NCI-H524 (cell line): ENCODE measurements around the gene KIF22.

Experiments
- DNase-seq, 2 experiments: peaks; one replicate each; lab custom pipeline; 2025; lab: John Stamatoyannopoulos, UW

Gene KIF22

DNA sequence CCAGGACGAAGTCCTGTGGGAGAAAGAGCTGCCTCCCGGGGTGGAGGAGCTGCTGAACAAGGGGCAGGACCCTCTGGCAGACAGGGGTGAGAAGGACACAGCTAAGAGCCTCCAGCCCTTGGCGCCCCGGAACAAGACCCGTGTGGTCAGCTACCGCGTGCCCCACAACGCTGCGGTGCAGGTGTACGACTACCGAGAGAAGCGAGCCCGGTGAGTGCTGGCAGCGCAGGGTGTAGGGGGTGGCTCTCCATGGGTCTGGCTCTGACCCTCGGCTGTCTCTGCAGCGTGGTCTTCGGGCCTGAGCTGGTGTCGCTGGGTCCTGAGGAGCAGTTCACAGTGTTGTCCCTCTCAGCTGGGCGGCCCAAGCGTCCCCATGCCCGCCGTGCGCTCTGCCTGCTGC, 51.1 kb downstream of the KIF22 start:
- no peak for DNase-seq

DNA sequence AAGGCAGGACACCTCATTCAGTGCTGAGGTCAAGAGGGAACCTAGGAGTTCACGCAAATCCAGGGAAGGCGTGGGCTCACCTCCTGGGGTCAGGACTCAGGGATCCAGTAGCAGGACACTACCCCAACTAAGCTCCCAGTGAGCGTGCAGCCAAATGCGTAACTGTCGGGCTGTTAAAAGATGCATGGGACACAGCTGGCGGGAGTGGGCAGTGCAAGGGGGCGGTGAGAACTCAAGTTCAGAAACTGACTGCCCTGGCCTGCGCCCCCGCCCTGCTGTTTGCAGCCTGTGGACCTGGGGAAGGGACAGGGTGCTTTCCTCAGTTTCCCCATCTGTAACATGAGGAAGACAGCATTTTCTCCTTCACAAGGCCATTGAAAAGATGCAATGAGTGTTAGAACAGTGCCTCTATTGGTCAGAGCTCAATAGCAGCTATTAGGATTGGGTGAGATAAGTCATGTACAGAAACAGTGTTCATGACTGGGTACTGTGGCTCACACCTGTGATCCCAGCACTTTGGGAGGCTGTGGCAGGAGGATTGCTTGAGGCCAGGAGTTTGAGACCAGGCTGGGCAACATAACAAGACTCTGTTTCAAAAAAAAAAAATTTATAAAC, 52.3 kb downstream of the KIF22 start:
- DNase-seq, result no peak

DNA sequence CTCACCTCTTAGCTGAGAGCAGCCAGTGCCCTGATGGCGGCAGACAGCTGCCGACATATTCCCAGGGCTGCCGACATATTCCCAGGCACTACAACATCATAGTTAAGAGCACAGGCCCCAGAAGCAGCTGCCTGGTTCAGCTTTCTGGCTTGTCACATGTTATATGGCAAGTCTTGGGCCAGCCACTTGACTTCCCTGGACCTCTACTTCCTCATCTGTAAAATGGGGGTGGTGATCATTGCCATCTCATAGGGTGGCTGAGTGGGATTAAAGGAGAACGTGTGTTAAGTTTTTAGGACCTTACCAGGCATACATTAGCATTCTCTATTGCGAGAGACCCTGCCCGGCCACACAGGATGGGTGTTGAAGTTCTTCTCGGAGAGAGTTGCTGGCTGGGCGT, 53.4 kb downstream of the KIF22 start:
- DNase-seq, result no peak

GRCh38 chr16:29844575-29845331, 54.2 kb downstream of the KIF22 start:
- no peak for DNase-seq

GRCh38 chr16:29845656-29846055, 55.1 kb downstream of the KIF22 start:
- no peak for DNase-seq

GRCh38 chr16:29848420-29849297, 58.1 kb downstream of the KIF22 start:
- peak; percentile 50 to 84 for DNase-seq

DNA sequence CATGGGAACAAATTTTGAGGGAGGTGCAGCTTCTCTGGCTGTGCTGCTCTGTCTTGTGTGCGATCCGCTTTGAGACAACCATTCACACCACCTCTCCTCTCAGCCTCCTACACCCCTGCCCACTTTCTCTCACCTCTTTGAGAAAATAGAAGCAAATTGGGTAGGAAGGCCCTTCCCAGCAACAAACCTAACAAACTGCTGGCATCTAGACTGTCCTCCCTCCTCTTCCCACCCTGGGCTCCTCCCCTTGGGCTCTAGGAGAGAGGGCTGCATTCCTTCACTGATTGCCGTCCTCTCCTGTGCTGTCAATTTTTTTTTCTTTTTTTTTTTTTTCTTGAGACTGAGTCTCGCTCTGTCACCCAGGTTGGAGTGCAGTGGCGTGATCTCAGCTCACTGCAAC, 59.0 kb downstream of the KIF22 start:
- no peak for DNase-seq

- DNase-seq, result no peak
Measured at GRCh38 chr16:29850998-29851397, 60.4 kb downstream of the KIF22 start.

GRCh38 chr16:29852654-29853053, 62.1 kb downstream of the KIF22 start:
- DNase-seq, result no peak

DNA sequence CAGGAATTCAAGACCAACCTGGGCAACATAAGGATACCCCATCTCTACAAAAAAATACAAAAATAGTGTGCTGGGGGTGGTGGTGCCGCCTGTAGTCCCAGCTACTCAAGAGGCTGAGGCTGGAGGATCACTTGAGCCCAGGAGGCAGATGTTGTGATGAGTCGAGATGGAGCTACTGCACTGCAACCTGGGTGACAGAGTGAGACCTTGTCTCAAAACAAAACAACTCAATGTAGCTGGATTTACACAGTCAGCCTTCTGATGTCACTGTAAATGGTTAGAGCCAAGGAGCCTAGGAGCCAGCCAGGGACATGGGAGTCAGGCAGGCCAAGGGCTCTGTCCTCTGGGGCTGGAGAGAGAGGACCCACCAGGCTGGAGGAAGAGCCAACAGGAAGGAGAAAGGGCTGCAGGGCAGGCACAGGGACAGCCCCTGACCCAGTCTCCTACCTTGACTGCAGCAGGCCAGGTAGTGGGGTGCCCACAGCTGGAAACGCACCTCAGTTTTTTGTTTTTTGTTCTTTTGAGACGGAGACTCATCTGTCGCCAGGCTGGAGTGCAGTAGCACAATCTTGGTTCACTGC, 64.1 kb downstream of the KIF22 start:
- DNase-seq, result peak in 1 of 2 experiments; percentile 28
